NCI-H2171 treated with DMSO at 0.1 percent for 48 hours (cell line): ENCODE measurements around the gene GPSM1.

ENCODE experiments used
- DNase-seq: peaks from one replicate; lab custom pipeline; 2025; lab: John Stamatoyannopoulos, UW

Gene GPSM1

DNA sequence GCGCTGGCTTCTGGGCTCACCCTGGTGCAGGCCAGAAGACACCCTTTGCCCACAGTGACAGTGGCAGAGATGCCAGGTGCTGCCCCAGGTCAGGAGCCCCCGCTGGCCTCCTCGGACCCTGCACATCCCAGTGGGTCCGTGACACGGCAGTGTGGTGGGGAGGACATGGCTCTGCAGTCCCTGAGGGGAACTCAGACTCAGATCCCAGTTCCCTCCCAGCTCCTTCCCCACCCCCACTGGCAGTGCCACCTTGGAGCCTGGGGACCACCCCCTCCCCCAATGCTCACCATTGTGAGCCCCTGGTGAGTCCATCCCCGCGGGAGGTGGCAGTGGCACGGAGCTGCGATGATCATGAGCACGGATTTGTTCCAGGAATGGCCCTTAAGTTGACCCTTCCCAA is 22.9 kb upstream of the GPSM1 start:
- no peak for DNase-seq

DNA sequence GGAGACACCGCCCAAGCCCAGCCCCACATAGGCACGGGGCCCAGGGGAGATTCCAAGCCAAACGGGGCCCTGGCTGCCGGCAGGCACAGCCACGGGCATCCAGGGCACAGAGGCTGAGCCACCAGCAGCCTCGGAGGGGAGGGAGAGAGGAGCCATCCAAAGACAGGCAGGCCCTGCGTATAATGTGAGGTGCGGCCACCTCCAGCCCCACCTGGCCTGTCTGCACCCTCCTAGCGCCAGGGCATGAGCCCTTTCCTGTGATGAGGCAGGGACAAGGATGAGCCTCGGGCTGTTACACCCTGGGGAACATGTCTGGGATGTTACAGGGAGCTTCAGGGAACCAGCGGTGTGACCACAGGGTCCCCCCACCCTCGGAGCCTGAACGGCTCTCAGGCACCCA is 22.4 kb upstream of the GPSM1 start:
- DNase-seq, result peak; percentile 21

DNA sequence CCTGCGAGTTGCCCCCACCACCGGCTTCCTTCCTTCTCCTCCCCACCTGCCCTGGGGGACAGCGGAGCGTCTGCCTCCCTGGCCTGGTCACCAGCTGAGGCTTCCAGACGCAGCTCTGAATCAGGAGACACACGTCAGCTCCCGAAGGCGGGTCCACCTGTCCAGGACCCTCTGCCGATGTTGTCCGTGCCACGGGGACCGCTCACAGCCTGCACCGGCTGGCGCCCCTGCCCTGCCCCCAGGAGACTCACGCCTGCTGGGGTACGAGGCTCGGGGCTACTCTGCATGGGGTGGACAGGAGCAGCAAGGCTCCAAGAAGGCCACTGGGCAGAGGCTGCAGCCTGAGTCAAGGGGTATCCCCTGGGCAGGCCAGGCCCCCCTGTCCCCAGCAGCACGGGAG is 21.5 kb upstream of the GPSM1 start:
- DNase-seq, result no peak

DNA sequence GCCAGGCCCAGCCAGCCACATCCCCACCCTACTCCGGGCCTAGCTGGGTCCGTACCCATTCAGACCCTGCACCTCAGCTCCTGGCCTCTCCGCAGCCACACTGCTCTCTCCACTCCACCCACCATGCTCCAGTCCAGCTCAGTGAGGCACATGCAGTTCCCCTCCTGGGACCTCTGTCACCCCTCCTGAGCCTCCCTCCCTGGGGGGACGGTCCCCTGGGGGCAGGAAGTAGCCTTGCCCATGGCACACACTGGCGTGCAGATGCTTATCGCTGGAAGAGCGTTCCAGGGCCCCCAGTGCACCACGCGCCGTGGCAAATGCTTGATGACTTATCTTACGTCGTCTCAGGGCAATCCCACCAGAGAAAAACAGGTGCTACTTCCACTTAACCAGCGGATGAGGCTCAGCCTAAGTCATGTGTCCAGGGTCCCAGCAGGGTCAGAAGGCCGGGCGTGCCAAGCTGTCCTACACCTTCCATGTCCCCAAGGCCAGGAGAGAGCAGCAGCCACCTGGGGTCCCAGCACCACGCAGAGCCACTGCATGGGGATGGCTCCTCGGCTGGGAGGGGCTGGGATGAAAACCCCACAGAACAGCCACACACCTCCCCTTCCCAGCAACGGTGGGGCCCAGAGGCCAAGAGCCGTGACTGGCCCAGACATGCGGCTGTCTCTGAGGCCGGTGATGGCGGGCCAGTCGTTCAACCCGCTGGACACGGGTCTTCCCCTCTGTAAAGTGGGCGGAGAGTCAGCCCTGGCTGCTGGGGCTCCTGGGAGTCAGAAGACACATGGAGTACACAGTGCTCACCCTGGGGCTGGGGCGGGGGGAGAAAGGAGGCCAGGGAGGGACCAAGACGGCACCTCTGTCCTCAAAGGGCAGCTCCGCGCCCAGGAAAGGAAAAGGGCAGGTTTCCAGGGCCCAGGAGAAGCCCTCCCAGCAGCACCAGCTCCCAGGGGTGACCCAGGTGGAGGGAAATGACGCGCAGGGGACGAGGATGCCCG is 20.8 kb upstream of the GPSM1 start:
- DNase-seq, result no peak

DNA sequence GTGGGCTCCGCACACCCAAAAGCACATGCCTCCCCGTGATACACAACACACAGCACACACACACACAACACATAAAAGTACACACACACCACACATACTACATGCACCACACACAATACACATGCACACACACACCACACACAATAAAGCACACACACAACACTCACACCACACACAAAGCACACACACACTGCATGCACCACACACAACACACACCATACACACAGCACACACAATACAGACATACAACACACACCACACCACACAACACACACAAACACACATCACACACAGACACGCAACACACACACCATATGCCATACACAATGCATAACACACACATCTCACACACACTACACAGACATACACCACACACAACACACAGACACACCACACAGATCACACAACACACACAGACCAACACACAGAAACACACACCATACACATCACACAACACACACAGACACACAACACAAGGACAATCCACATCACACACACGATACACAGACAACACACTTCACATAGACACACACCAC is 20.1 kb upstream of the GPSM1 start:
- DNase-seq, result peak; percentile 34

DNA sequence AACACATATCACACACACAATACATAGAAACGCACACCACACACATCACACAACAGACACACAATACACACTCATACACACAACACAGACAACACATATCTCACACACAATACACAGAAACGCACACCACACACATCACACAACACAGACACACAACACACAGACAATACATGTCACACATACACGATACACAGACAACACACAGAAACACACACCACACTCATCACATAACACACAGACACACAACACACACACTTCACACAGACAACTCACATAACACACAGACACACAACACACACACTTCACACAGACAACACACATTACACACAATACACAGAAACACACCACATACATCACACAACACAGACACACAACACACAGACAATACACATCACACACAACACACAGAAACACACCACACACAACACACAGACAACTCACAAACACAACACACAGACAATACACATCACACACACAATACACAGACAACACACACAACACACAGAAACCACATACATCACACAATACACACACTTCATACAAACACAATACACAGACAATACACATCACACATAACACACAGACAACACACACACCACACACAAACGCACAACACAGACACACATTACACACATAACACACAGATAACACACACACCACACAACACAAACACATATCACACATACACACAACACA is 19.2 kb upstream of the GPSM1 start:
- DNase-seq, result peak; percentile 28

DNA sequence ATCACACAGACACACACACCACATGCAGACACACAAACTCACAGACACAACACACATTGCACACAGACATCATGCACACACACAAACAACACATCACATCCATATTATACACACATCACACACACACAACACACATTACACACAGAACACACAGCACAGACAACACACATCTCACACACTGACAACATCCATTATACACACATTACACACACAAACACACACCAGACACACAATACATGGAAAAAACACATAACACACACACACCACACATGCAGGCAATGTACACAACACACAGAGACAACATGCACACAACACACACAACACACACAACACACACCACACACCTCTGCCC is 18.7 kb upstream of the GPSM1 start:
- DNase-seq, result no peak

DNA sequence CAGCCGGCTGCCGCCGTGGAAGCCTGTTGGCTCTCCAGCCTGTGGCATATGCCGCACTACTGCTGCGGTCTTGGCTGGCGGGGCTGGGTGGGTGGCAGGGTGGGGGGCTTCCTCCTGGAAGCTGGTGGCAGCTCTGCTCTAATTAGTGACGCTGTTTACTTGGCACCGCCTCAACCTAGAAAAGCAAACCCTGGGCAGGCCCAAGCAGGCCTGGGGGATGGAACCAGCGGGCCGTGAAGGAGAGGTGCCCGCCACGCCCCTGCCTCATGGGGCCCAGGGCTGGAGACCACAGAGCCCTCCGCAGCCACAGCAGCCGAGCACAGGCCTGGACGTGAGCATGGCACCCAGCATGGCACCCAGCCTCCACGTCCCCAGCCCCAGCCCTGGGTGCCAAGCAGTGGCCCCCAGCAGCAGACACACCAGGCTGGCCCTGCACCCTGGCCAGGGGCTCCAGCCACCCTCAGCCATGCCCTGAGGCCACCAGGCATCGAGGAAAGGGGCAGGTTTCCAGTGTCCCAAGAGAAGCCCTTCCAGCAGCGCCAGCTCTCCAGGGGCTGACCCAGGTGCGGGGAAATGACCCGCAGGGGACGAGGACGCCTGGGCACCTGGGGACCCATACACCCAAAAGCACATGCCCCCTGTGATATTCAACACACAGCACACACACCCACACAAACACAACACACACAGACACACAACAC is 18.1 kb upstream of the GPSM1 start:
- peak; percentile 99 for DNase-seq

DNA sequence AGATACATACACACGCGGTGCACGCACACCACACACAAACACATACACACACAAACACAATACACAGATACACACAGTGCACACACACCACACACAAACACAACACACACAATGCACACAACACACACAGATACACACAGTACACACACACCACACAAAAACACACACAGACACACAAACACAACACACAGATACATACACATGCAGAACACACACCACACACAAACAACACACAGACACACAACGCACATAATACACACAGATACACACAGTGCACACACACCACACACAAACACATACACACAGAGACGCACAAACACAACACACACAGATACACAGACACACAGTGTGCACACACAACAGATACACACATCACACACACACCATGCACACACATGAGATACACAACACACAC is 17.5 kb upstream of the GPSM1 start:
- peak; percentile 83 for DNase-seq

DNA sequence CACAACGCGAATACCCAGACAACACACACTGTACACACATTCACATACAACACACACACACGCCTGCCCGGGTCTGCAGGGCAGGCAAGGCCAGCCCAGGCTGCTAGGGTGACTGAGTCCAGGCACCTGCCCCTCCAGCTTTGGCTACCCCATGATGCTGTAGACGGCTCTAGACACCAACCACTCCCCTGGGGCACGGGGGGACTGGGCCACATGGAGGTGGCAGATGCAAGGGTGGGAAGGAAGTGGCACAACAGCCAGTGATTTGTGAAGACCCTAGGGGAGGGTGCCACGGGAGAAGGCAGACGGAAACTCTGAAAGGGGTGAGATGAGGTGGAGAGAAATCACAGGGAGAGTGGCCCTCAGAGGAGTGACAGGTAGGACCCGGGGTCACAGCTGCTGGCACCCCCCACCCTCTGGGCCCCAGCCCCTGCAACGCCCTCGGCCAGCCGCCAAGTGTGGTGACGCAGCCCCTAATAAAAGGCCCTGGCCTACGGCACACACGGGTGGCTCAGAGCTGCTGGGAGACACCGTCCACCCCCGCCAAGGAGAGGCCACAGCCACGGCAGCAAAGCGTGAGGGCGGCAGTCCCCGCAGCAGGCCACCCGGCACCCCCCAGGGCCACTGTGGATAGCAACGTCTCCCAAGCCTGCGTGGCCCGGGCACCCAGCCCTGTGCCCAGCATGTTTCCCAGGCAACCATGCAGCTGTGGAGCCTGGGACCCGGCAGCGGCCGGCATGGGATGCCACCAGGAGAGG is 16.9 kb upstream of the GPSM1 start:
- DNase-seq, result peak; percentile 99

DNA sequence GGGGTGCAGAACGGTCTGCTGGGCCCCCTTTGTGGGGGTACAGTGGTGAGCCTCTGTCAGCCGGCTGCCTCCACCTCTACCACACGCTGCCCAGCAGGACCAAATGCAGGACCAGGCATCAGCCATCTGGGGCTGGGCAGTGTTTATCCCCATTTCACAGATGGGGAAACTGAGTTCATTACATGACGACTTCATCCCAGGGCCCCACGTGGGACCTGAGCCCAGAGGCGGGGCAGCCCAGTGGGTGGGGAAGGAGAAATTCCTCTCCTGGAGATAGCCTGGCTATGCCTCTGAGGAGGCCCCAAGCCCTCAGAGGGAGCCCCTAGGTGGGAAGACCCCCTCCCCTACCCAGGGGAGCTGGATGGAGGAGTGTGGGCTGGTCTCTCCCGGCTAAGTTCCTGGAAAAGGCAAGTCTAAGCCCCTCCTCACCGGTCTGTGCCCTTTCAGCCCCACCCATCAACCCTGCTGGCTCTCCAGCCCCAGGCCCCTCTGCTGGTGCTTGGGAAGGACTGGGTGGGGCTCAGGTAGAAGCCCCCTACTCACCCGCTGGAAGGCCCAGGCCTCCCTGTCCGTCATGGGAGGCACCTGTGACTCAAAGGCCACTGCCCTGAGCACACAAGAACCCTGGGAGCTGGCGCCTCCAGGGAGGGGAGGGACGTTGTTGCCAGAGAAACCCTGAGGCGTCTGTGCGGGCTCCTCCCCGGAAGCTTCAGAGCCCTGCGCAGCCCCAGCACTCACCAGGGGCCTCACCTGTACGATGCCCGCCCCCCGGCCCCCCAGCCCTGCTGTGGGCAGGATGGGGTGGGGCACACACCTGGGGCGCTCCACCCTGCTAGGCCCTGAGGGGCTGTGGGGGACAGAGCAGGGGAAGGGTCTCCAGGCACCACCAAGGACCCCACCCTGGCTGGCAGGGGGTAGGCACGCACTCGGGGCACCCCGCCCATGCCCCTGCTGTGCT is 16.0 kb upstream of the GPSM1 start:
- DNase-seq, result peak; percentile 93

DNA sequence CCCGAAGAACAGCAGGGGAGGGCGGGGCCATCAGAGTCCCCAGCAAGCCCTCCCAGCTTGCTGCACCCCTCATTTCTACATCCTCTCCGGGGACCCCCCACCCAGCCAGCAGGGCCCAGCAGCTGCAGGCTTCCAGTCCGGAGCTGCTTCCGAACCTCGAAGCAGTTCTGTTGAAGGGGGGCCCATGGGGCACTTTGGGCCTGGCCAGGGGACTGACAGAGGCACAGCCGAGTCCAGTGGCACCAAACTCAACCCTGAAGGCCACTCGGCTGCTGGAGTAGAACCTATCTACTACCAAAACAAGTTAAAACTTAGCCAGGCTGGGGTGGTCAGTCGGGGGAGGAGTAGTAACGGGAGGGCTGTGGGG is 15.3 kb upstream of the GPSM1 start:
- no peak for DNase-seq

DNA sequence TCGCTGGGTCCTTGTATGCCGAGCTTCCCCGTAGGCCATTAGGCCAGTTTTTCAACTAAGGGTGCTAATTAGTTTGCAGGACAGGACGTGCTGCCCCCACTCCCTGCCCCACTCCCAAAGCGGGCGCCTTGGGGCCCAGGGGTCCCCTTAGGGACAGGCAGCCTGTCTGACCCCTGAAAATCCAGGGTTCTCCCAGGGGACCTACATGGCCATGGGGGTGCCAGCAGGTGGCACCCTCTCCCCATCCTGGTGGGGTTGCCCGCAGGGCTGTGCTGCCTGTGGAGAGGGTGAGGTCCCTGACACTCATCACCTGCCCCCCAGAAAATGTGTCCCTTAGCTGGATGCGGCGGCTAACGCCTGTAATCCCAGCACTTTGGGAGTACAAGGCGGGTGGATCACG is 14.9 kb upstream of the GPSM1 start:
- peak; percentile 34 for DNase-seq

DNA sequence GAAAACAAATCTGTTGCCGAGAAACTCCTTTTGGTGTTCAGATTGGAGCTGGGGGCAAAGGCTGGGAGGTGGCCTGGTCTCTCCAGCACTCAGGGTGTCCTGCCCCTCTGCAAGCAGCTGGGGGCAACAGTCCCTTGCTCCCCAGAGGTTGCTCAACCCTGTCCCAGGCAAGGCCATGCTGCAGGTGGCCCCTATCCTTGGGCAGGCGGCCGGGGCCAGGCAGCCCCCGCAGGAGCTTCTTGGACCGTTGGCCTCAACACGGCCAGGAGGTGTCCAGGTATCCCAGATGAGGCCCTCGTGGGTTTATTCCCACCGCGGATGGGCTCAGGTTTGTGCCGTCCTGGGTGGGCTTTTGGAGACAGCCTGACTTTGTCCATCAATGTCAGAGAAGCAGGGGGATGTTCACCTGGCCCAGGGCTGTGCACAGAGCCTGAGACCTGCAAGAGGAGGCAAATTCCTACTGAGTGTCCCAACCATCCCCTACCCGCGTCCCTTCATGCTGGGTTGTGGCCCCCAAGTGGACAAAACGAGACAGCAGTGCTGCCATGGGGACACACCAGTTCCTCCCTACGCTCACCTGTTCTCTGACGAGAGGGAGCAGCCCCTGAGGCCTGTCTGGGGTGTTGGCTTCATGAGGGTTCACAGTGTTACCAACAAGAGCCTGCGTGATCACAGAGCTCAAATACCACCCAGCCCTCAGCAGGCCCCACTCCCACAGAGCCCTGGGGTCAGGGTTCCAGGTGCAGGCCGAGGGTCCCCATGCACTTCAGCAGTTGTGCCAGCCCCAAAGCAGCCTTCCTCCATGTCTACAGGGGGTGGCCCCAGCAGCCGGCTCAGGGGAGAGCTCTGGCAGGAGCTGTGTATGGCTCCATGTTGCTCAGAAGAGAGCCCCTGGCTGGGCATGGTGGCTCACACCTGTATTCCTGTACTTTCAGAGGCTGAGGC is 14.0 kb upstream of the GPSM1 start:
- DNase-seq, result no peak

DNA sequence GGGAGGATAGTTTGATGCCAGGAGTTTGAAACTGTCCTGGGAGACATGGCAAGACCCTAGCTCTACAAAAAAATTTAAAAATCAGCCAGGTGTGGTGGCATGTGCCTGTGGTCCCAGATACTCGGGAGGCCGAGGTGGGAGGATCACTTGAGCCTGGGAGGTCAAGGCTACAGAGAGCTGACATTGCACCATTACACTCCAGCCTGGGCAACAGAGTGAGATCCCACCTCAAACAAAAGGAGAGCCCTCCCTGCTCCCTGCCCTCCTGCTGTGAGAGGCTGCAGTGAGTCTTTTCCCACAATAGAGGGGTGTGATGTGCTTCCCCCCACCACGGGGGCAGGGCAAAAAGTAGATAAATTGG is 13.3 kb upstream of the GPSM1 start:
- no peak for DNase-seq

DNA sequence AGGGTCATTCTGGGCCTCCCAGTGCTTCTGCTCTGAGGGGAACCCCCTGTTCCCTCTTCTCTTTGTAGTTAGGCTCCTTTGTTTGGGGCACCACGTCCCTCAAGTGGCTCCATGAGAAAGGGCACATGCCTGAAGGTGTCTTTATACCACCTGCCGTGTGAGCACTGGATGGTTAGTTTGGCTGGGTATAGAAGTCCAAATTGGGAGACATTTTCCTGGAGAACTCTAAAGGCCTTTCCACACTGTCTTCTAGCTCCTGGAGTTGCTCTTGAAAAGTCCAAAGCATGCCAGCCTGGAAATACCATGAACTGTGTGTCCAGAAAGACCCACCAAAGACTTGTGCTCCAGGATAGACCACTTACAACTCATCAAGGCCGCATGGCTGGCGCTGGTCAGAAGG is 12.4 kb upstream of the GPSM1 start:
- DNase-seq, result no peak

DNA sequence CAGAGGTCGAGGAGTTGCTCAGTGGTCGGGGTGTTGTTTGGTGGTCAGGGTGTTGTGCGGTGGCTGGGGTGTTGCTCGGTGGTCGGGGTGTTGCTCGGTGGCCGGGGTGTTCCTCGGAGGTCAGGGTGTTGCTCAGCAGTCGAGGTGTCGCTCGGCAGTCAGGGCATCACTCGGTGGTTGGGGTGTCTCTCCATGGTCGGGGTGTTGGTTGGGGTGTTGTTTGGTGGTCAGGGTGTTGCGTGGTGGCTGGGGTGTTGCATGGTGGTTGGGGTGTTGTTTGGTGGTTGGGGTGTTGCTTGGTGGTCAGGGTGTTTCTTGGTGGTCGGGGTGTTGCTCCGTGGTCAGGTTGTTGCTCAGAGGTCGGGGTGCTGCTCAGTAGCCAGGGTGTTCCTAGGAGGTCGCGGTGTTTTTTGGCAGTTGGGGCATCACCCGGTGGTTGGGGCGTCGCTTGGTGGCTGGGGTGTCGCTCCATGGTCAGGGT is 11.0 kb upstream of the GPSM1 start:
- DNase-seq, result no peak

DNA sequence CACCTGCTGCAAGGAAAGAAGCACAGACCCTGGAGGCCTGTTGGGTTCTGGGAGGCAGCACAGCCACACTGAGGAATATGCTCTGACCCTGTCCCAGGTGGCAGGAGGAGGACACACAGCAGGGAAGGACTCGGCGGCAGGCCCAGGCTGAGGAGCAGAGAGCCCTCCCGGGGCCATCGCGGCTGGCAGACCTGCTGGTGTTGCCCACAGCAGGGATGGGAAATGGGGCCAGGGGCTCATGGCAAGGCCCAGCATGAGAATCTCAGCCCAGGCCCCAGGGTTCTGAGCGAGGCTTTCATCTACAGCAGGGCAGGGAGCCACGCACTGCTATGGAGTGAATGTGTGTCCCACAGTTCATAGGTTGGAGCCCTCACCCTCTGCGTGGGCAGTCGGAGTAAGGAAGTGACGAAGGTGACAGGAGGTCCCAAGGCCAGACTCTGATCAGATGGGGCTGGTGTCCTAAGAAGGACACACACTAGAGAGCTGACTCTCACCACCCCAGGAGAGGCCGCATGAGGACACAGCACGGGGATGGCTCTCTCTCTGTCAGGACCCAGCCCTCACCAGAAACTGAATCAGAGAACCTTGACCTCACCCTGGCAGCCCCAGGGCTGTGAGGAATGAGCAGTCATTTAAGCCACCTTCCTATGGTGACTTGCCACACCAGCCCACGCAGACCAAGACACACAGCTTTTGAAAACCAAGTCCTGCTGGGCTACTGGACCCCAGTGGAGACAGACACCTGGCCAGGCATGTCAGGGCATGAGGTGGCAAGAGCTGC is 10.3 kb upstream of the GPSM1 start:
- peak; percentile 95 for DNase-seq

DNA sequence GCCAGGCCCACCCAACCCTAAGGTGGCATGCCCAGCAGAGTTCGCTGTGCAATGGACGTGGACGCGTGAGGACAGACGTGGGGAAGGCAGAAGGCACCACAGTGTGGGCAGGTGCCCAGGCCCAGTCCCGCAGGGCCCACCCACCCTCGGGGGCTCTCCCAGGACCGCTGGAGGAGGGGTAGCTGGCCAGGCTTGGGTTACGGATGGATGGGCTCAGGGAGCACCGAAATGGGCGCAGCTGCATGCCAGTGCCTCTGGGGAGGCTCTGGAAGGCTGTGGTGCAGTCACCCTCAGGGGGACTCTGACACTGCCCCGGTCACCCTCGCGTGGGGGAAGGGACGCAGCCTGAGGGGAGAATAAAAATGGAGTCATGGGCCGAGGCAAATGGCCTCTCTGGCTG is 9.6 kb upstream of the GPSM1 start:
- DNase-seq, result no peak
